Hematopoietic multipotent progenitor cell treated with erythropoietin and hydrocortisone succinate and interleukin-3 and kit ligand, for 17 days (in vitro differentiated cells): ENCODE results near the gene DLGAP1.

Experiments used
- DNase-seq: peaks from one replicate; pipeline ENCODE4 v3.0.0-alpha.2; 2015; ENCODE audit warnings: low spot score

The DLGAP1 gene

DNA sequence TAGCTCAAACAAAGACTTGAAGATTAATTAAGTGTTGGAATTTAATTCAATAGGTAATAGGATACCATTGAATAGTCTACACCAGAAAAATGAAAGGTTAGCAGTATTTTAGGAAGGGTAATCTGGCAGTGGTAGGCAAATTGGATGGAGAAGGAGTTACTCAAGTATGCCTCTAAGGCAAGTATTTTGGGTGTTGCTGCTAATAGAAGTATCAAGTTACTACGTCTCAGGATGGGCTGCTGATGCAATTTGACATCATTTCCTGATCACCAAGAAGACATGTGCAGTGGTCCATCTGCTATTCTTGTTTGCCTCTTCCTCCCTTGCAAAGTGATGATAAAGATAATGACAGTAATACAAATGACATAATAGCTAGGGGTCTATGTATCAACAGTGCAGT lies 519.8 kb downstream of the DLGAP1 start:
- DNase-seq = no peak

DNA sequence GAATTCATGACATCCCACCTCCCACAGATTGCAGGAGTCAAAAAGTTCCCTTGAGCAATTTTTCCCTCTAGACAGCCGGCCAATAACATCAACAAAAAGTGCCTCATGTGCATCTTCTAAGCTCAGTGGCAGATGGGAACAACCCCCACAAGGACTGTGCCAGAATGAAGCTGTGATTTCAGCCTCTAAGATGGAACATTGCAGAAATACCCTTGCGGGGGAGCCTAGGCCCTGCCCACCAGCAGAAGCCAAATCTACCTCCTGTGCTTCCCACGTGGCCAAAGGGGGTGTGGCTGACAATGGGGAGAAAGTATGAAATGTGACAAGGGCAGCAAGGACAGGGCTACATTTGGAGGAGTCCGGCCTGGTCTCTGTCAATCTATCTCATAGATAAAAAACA lies 522.8 kb downstream of the DLGAP1 start:
- no peak for DNase-seq

DNA sequence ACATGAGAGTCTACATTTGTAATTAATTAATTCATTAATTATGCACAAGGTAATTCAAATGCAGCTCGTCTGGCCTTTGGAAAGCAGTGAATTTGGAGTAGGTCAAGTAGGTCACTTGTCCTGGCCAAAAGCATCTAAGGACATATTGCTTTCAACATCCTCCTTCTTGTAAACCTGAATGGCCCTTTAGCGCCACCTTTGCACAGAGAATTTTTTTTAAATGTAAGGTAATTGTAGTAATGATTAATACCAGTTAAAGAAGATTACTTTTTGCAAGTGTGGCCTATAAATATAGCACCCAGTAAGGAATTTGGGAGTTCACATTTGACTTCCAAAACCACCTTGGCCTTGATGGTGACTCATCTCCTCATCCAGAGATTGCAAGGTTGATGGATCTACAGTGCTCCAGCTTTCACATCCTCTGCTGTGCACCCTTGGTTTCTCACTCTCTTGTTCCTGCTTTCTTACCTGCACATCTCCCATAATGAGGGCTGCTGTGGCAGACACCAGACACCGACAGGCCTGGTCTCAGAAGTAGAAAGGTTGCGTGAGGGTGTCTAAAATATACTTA lies 523.5 kb downstream of the DLGAP1 start:
- peak; percentile 30 for DNase-seq

DNA sequence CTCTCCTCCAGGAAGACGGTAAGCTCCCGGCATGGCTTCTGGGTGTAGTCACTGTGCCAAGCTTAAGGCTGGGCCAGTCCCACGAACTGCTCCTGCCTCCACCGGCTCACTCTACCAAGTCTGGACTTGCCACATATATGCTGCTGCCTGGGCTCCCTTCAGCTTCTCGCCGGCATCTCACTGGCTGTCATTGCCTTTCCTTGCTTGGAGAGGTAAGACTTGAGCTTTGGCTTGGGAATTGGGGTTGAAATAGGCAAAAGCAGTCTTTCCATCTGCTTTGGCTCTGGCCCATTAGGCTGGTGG lies 524.1 kb downstream of the DLGAP1 start:
- DNase-seq = no peak

DNA sequence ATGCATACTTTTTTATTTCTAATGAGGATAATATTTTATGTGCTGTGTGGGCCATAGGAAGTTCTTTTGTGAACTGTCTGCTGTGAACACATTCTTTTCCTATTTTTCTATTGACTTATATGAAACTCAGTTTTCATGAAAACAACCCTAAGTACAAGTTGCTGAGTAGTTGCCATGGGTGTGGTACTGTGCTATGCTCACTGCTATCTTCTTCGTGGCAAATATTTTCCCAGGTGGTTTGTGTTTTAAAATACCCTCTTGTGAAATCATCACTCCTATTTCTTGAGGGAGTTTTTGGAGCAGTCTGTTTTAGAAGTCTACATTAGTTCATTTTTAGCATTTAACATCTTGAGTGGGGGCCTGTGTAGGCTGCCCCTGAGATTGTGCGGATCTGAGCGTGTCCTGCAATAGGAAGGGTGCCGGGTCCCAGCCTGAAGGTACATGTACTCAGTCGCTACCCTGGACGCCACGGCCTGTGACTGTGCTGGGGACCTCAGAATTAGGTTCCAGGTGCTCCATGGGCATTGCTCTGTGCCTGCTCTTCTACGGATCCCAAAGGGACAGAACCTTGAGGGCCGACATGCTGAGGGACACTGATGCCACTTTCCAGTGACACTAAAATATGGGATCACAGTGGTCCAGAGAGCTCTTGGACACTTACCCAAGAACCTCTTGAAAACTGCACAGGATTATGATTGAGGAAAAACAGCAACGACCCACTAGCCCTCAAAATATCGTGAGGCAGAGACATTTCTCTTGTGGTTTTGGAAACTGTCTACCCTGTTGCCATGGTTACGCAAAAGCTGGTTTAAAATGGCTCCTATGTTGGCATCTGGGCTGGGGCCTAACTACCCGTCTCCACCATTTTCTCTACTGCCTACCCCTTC lies 524.7 kb downstream of the DLGAP1 start:
- DNase-seq = peak; percentile 30

DNA sequence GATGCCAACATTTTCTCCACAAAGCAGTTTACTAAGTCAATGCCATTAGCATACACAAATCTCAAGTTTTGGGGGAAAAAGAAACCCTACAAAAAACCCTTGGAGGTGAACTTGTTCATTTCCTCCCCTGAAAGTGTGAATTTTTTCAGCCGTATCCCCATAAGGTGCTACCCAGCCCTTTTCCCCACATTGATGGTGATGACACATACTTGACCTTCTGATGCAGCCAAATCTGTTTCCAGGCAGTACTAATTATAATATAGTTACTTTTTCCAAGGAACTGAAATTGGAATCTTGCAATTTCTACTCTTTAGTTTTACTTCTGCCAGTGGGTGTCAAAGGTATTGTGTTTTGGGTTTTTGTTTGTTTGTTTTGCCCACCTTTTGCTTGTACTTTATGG lies 530.7 kb downstream of the DLGAP1 start:
- no peak for DNase-seq

DNA sequence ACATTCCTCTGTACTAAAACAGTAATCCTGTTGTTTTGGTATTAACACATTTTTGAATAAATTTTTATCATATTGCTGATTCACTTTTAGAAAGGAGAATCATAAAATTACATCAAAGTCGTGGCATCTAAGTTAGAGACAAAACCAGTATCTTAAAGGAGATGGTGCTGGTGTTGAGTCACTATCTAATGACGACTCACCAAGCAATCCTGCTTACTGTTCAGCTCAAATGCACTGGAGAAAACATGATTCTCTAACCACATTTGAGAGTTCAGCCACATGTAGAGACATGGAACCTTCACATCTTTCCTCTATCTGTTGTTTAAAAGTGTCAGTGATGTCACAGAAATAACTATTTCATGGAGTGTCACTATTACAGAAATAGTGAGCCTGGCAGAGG lies 531.4 kb downstream of the DLGAP1 start:
- DNase-seq = no peak

DNA sequence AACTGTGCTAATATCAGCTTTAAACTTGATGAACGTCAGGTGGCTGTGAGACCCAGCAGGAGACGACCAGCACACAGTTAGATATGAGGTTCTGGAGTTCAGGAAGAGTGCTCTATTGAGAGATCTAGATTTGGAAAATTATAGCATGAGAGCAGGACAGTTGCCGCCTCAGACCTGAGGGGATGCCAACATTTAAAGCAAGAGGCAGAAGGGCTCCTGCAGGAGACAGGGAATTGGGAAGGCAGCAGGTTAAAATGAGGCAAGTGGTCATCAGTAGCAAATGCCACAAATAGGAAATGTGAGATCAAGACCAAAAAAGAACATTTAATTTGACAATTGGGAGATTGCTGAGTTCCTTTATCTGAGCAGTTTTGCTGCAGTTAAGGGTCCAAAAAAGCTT lies 533.3 kb downstream of the DLGAP1 start:
- no peak for DNase-seq

DNA sequence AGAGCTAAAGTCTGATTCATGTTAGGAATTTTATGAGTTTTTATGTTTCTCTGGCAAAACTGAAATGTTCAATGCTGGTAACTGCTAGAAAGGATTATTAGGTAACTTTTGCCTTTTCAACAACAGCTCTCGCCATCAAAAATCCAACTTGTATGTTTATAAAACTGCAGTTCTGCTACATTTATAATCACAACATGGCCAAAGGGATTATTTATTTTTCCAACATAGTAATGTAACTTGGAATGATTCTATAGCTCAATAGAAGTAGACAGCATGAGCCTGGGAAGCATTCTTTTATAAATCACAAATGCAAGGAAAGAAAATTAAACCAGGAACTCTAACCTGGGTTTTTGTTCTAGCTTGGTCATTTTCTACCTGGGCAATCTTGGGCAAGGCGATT lies 534.3 kb downstream of the DLGAP1 start:
- DNase-seq = no peak

DNA sequence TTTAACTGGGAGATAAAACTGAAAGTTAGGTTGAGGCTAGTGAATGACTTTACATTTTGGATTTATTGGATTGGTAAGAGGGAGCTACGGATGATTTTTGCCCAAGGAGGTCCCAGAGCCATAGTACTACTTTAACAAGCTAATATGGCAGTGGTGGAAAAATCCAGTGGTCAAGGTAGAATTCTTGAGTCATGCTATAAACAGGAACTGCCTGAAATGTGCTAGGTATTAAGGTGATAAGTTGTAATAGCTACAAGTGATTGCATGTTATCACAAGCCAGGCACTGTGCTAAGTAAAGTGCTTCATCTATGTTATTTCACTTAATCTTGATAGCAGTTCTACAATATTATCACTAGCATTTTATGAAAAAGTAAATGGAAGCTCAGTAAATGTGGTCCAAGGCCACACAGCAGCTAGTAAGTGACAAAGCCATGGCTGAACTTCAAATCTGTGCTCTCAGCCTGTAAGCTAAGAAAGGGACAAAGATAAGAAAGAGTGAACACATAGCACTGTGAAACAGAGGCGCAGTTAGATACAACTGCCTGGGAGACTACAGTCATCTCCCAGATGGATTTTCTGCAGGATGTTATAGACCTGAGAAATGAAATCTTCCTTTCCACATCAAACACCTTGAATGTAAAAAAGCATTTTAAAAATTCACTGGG lies 535.6 kb downstream of the DLGAP1 start:
- DNase-seq = no peak

DNA sequence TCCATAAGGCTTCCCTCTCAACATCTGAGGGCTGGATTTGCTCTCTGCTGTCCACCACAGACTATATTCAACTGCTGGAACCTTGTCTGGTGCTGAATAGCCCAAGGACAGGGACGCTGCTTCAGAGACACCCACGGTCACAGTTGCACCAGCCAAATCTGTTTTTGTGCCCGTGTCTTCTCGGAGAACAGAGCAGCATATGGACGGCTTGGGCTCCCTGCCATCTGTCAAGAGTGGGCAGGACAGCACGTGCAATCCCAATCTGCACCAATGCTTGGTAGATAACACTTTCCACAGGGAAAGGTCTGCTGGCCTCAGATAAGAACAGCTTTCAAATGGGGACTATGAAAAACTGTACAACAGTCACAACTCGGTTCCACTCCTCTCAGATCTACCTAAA lies 539.0 kb downstream of the DLGAP1 start:
- DNase-seq = peak; percentile 81

DNA sequence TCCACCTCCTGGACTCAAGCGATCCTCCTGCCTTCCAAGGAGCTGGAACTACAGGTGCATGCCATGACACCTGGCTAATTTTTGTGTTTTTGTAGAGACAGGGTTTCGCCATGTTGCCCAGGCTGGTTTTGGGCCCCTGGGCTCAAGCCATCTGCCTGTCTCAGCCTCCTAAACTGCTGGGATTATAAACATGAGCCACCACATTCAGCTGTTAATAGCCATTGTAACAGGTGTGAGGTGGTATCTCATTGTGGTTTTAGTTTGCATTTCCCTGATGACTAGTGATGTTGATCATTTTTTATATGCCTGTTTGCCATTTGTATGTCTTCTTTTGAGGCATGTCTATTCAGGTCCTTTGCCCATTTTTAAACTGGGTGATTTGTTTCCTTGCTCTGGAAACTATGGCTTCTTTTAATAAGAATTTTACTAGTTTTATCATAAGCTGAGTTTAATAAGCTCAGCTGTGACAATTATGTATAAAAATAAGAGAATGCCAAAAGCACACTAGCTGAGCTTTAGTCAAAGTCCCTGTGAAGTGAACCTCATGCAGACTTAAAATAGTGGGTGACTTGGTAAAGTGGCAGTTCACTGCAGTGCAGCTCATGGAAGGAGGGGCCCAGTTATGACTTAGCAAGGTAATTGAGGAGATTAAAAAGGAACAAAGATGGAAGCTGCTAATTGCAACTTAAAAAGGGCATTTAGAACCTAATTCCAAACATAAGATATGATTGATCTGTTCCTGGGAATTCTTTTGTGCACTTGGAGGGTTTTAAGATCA lies 540.1 kb downstream of the DLGAP1 start:
- DNase-seq = peak; percentile 59

DNA sequence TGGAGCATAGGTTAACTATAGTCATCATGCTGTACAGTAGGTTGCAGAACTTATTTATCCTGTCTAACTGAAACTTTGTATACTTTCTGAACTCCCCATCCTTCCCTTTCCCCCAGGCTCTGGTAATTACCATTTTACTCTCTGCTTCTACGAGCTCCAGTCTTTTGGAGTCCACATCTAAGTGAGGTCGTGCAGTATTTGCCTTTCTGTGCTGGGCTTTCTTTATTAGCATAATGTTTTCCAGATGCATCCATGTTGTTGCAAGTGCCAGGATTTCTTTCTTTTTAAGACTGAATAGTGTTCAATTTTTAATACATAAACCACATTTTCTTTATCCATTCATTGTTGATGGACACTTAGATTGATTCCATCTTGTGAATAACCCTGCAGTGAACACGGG lies 541.0 kb downstream of the DLGAP1 start:
- no peak for DNase-seq

DNA sequence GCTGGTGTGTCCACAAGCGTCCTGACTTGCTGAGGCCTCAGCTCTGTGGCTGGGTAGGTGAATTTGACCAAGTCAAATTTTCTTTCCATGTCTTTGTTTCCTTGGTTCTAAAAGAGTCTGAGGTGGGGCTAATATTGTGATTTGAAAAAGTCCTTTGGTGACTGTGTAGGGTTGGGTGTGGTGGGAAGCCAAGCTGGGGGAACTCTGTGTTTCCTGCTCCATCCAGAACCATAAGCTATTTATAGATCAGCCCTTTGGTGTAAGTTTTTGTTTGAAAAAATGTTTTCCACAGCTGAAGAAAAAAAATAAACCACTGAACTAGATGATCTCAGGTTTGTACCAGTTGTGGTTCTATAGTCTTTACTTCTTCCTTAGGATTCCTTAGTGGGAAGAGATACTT lies 542.4 kb downstream of the DLGAP1 start:
- no peak for DNase-seq

DNA sequence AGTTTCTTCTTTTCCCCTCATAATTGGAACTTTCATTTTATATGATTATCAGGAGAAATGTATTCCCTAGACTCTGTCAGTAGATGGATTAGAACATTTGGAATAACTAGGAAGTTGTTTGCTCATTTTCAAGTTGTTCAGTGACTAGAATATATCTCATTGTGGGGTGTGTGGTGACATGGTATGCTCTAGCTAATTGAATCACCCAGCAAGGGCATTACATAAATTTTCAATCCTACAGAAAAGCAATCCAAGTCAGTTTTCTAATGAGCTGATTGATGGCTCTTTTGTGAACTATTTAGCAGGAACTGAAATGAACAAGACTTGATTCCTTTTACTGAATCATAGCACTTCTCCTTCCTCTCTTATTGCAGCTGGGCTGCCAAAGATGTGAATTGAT lies 543.7 kb downstream of the DLGAP1 start:
- DNase-seq = no peak

DNA sequence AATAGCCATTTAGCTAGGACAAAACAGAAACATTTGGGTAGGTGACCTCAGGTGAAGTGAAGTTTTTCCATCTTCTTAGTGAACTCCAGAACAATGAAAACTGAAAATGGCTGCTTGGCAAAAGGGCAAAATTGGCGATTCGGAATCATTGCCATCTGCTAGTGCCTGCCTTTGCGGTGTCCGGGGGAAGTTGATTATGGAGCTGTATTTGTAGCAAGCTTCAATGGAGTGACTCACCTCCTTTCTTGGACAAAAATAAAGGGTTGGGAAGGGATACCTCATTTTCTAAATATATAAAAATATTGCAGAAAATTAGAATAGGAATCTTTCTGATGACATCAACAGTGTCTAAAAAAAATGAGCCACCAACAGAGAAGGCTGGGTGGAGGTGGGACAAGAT lies 544.6 kb downstream of the DLGAP1 start:
- DNase-seq = no peak

DNA sequence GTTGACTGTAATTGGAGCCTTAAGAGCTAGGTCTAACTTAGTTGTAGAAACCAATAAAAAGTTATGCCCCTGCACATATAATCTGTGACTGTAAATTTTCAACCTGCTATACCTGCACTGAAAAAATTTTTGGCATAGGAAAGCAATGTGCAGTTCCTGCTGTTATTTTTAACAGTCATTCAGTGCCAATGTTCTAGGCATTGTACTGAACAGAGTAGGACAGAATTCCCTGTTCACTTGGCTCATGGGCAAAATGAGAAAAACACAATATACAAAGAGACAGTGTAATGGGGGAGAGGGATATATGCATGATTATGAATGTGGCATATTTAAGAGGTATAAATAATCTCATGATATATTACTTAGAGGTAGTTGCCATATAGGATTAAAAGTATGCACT lies 547.2 kb downstream of the DLGAP1 start:
- no peak for DNase-seq

DNA sequence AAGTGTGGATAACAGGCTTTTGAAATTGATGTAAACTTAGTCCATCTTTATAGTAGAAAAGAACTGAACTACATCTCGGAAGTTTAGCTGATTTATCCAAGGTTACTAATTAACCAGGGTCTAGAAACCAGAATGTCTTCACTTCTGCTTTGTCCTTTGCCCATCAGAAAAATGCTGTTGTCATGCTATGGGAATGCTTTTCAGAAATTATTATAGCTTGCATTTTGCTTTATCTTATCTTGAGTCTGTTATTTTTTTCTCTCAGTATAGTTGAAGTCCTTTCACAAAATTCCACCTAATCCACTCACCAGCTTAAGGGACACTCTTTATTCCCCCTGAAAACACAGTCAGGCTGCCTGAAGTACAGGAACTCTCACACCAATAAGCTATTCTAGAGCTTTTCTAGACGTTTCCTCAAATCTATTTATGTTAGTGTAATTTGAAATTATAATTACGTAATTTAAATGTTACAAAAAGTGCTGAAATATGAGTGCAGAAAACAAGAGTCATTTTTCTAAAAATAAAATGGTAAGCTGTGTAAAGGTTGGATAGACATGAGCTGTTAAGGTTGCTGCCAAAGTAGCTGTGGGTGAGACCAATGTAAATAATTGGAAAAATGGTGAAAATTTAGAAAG lies 548.9 kb downstream of the DLGAP1 start:
- no peak for DNase-seq

DNA sequence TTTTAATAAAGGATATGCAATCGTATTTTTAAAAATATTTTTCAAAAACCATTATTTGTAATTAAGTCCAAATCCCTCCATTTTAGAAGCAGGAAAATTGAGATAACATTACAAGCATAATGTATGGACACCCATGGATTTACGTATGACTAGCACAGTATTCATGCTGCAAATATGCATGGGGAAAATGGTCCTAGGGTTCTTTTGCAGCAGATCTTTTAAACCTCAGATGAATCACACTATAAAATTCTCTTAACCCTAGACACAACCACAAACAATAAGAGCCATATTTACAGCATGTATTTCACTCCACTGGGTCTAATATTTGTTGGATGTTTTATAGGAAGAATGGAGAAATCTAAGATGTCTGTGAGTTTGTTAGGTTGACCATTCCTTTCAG lies 551.8 kb downstream of the DLGAP1 start:
- no peak for DNase-seq

DNA sequence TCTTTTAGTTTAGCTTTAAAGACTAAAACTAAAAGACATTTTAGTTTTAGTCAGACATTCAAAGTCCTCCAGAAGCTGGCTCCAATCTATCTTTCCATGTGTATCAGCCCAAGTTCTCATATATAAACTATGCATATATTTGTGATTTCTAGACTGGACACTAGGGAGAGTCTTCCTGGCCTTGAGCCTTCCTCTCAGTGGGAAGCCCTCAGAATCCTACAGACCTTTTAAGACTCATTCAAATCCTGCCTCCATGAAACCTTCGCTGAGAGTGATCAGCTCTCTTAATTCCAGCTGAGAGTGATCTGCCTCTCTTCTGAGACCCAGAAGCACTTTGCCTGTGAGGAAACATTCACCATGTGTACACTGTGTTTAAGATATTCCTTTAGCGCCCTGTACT lies 552.4 kb downstream of the DLGAP1 start:
- DNase-seq = no peak

DNA sequence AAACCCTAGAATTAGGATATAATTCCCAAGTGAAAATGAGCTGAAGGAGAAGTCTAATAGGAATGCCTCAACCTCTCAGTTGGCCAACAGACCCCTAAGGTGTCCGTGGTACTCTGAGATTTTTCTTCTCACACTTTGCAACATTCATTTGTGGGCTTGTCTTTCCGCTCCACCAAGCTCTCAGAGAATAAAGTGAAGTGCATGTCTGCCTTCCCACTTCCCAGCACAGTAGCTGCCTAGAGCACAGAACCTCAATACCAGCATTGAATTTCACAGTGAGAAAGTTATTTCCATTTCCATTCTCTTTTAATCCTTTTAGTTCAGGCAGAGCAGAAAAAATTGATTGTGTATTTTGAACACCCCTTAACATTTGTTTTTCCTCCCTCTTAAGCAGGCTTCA lies 553.3 kb downstream of the DLGAP1 start:
- DNase-seq = no peak

DNA sequence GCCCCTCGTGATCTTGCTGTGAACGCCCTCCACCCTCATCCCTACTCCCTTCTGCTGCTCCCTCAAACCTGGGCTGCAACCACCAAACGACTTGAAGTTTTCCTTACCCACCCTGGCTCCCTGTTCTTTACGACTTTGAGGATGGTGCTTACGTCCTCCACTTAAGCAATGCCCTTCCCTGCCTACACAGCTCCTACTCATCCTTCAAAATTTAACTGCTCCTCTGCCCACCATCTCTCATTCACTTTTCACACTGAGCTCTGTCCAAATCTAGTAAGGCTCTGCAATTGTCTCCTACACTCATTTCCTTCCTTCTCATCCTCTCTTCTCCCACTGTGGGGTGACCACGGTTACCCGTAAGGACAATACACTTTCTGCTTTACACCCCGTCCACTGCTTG lies 554.1 kb downstream of the DLGAP1 start:
- DNase-seq = no peak
